Cardiac fibroblast (primary cell): ENCODE results near the gene ZFAND3.

Experiments
- DNase-seq, 2 donors: peaks; one replicate each; pipeline versions ENCODE4 v3.0.0 to v3.0.0-alpha.2; 2010; ENCODE audit warnings: low read depth in 2 of 2
- H3K4me3 ChIP-seq, 2 donors: replicated peaks in 1 of 2; 1 replicate in 1 of 2; 2 replicates in 1 of 2; pipeline ENCODE4 v1.5.1; 2011; ENCODE audit warnings: low read depth in 2 of 2, low read length in 2 of 2, mild to moderate bottlenecking in 2 of 2, moderate library complexity in 1 of 2
- CTCF ChIP-seq: IDR thresholded peaks from one replicate; pipeline ENCODE4 v1.5.1; 2011; ENCODE audit warnings: low read depth, mild to moderate bottlenecking, low read length, inconsistent platforms

The ZFAND3 gene

DNA sequence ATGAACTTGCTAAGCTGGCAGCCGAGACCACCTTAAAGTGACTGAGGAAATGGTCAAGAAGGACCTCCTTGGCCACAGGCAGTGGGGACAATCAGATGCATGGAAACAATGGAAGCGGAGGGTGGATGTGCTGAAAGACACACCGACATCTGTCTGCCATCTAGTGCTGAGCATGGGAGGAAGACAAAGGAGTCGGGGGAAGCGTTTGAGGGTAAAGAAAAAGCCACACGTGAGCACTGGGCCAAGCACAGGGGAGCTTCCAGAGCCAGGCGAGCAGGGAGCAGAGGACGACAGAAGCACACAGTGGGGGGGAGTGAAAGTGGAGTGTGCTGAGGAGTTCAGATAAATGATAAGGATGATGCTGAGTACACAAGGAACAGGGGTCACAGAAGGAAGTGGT lies 367.8 kb downstream of the ZFAND3 start:
- no peak overlapping the region for H3K4me3 ChIP-seq
- no peak for TF ChIP-seq CTCF
- no peak for DNase-seq

DNA sequence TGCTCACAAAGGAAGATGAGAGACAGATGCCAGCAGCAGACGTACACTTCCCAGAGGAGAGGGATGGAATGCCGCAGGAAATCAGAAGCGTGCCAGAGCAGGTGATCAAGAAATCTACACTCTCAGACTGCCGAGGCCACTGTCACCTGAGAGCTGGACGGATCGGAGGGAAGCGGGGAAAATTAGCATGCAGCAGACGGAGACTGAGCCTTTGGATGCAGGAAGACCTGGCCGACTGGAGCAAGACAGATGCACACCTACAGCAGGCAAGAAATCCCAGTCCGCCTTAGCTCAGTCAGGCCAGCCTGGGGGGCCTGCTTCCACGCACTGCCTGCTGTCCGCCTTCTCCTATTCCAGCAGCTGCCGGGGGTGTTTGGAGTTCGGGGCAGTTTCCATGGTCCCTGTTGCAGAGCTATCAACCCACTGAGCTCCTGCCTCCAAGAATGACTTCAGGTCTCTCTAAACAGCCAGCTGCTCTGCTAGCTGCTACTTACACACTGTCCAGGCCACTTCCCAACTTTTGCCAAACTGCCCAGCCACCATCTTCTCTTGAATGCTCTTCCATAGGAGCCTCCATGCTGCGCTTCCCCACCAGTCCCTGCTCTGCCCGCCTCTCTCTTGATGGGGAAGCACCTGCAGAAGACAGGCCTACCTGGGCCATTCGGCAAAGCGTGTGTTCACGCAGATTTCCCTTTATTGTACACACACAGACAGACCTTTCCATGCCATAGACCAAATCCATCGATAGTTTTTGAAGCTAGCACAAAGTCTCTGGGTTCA lies 368.5 kb downstream of the ZFAND3 start:
- no peak overlapping the region for H3K4me3 ChIP-seq
- DNase-seq: no peak
- no peak for TF ChIP-seq CTCF

GRCh38 chr6:38188677-38189335 lies 369.3 kb downstream of the ZFAND3 start:
- no peak for DNase-seq
- no peak overlapping the region for H3K4me3 ChIP-seq
- TF ChIP-seq CTCF: no peak

DNA sequence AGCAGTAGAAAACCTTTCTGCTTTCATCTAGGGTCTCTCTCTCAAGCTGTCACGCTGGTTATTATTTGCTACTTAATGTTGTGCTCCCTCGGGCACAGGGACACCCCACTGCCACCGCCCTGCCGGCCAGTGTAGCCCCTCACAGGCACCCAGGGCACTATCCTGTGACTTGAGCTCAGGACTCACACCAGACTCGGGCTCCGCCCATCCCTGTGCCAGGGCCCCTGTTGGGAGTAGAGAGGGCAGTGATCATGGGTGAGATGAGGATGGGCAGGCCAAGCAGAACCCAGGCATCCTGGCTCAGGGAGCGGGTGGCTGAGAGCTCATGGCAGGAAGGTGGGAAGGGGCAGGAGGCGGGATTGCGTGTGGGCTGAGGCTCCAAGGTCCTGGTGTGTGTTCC lies 371.9 kb downstream of the ZFAND3 start:
- no peak overlapping the region for H3K4me3 ChIP-seq
- no peak for DNase-seq
- TF ChIP-seq CTCF: no peak

DNA sequence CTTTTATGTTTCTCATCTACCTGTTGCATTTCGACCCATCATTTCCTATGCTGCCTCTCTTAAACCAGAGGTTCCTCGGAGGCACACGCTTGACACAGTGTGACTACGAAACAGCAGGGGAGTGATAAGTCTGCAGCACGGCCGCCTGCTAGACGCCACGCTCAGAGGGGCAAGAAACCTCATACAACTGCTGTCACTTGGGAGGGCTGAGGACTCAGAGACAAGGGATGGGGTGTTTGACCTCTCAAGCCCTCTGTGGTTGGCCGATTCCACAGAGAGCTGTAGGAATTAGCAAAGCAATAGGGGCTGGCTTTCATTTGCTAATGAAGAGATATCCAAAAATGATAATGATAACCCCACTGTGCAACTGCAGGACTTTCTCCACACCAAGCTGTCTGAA lies 372.5 kb downstream of the ZFAND3 start:
- TF ChIP-seq CTCF: no peak
- no peak for DNase-seq
- no peak overlapping the region for H3K4me3 ChIP-seq

DNA sequence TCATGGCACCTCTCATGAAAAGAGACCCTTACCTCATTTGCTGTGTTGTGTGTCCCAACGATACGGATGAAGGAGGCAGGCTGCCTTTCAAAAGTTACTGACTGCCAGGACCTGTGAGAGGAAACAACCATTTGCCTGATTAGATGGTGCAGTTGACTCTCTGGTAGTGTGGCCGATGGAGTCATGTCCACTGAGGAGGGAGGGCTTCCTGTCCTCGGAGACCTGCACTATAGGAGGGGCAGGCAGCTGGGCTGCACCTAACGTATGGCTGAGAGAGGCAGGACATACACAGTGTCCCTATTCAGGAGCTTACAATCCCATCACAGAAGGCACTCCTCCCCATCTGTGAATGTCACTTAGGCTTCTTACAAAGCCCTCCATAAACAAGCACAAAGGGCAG lies 373.0 kb downstream of the ZFAND3 start:
- no peak overlapping the region for H3K4me3 ChIP-seq
- no peak for DNase-seq
- TF ChIP-seq CTCF: no peak
